Mesendoderm (in vitro differentiated cells): ENCODE measurements around the gene PRXL2A.

Experiments used
- DNase-seq: peaks from one replicate; pipeline ENCODE4 v3.0.0; 2013
- H2AK5ac ChIP-seq: 2 replicates; pipeline ENCODE4 v1.6.1; 2013; ENCODE audit warnings: low read length, inconsistent platforms
- H2BK120ac ChIP-seq: 2 replicates; pipeline ENCODE4 v1.6.1; 2013; ENCODE audit warnings: low read depth, mild to moderate bottlenecking, low read length, moderate library complexity, mixed read lengths
- H2BK15ac ChIP-seq: replicated peaks from 2 replicates; pipeline ENCODE4 v1.6.1; 2013; ENCODE audit warnings: low read depth, mild to moderate bottlenecking, moderate library complexity
- H2BK5ac ChIP-seq: 2 replicates; pipeline ENCODE4 v1.6.1; 2013; ENCODE audit warnings: low read length, inconsistent platforms
- H3K18ac ChIP-seq: 2 replicates; pipeline ENCODE4 v1.6.1; 2013; ENCODE audit warnings: mild to moderate bottlenecking, low read length, mixed read lengths
- H3K23ac ChIP-seq: one replicate; pipeline ENCODE4 v1.6.1; 2013; ENCODE audit warnings: low read length
- H3K27ac ChIP-seq: 2 replicates; pipeline ENCODE4 v1.5.1; 2013; ENCODE audit warnings: low read depth, mild to moderate bottlenecking, inconsistent platforms, low read length, moderate library complexity
- H3K27me3 ChIP-seq: 2 replicates; pipeline ENCODE4 v1.6.1; 2013; ENCODE audit warnings: low read length, control low read depth, mild to moderate bottlenecking, inconsistent platforms; ENCODE audit not compliant: insufficient read depth, poor library complexity
- H3K36me3 ChIP-seq: 2 replicates; pipeline ENCODE4 v1.6.1; 2013; ENCODE audit warnings: low read length, inconsistent platforms; ENCODE audit not compliant: control insufficient read depth, insufficient read depth
- H3K4ac ChIP-seq: one replicate; pipeline ENCODE4 v1.6.1; 2013; ENCODE audit warnings: low read depth, mild to moderate bottlenecking, low read length, moderate library complexity
- H3K4me1 ChIP-seq: 2 replicates; pipeline ENCODE4 v1.6.1; 2013; ENCODE audit warnings: low read depth, low read length, inconsistent platforms; ENCODE audit not compliant: control insufficient read depth
- H3K4me2 ChIP-seq: 2 replicates; pipeline ENCODE4 v1.6.1; 2013; ENCODE audit warnings: low read length
- H3K4me3 ChIP-seq: 2 replicates; pipeline ENCODE4 v1.5.1; 2013; ENCODE audit warnings: mild to moderate bottlenecking, low read length
- H3K56ac ChIP-seq: one replicate; pipeline ENCODE4 v1.6.1; 2013; ENCODE audit warnings: low read length
- H3K79me1 ChIP-seq: 2 replicates; pipeline ENCODE4 v1.6.1; 2013; ENCODE audit warnings: low read length, inconsistent platforms
- H3K79me2 ChIP-seq: 2 replicates; pipeline ENCODE4 v1.6.1; 2013; ENCODE audit warnings: mild to moderate bottlenecking, low read length; ENCODE audit not compliant: control insufficient read depth, insufficient read depth
- H3K9ac ChIP-seq: 2 replicates; pipeline ENCODE4 v1.6.1; 2013; ENCODE audit warnings: low read length, inconsistent platforms
- H4K5ac ChIP-seq: one replicate; pipeline ENCODE4 v1.6.1; 2013; ENCODE audit warnings: low read length
- H4K8ac ChIP-seq: one replicate; pipeline ENCODE4 v1.6.1; 2013; ENCODE audit warnings: low read depth, mild to moderate bottlenecking, control low read depth, low read length, moderate library complexity
- WGBS: extraction: QIAGEN DNeasy Blood & Tissue Kit; methylation state at CpG from one replicate; pipeline ENCODE4 v1.1.7; 2013; ENCODE audit warnings: low lambda C conversion rate, missing lambda C conversion rate; ENCODE audit not compliant: insufficient coverage; ENCODE audit errors: extremely low coverage; 5-methylcytosine and 5-hydroxymethylcytosine counted together

Gene PRXL2A

DNA sequence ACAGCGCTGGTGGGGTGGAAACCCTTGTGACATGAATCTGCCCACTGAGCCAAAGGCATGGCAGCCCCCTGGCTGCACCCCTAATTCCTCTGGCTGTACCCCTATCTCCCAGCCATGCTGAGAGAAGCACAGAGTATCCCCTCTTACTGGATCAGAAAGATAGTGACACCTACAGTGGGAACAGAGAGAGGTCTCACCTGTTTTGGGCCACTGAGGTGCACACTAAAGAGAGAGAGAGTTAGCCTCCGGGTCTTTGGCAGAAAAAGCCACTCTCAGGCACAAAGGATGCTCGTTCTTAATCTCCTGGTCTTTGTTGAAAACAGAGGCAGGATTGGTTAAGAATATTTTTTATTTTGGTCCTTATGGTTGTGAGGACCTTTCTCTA is 57.1 kb downstream of the PRXL2A start:
- no peaks in the 10 kb centered on the region for H3K36me3 ChIP-seq
- no peak overlapping the region for H3K23ac ChIP-seq
- H3K79me2 ChIP-seq = peaks cover 77% of the 10 kb centered on the region
- H3K56ac ChIP-seq = peak overlapping the region; percentile 63
- no peak overlapping the region for H3K4me2 ChIP-seq
- no peak overlapping the region for H2BK120ac ChIP-seq
- no peaks in the 10 kb centered on the region for H3K27me3 ChIP-seq
- H3K27ac ChIP-seq = peak overlapping the region; percentile 62
- H3K9ac ChIP-seq = peak overlapping the region; percentile 55
- no peak overlapping the region for H3K4ac ChIP-seq
- no CpG with 5 or more reads among the region's 3 CpGs for WGBS
- DNase-seq = no peak
- H3K4me1 ChIP-seq = peaks cover 36% of the 10 kb centered on the region
- peaks cover 44% of the 10 kb centered on the region for H3K79me1 ChIP-seq
- peak overlapping the region; percentile 80 for H2AK5ac ChIP-seq
- H2BK15ac ChIP-seq = no peak overlapping the region
- H2BK5ac ChIP-seq = peak overlapping the region; percentile 2
- H3K18ac ChIP-seq = peak overlapping the region; percentile 31
- H4K5ac ChIP-seq = no peak overlapping the region
- H4K8ac ChIP-seq = no peak overlapping the region
- no peak overlapping the region for H3K4me3 ChIP-seq

DNA sequence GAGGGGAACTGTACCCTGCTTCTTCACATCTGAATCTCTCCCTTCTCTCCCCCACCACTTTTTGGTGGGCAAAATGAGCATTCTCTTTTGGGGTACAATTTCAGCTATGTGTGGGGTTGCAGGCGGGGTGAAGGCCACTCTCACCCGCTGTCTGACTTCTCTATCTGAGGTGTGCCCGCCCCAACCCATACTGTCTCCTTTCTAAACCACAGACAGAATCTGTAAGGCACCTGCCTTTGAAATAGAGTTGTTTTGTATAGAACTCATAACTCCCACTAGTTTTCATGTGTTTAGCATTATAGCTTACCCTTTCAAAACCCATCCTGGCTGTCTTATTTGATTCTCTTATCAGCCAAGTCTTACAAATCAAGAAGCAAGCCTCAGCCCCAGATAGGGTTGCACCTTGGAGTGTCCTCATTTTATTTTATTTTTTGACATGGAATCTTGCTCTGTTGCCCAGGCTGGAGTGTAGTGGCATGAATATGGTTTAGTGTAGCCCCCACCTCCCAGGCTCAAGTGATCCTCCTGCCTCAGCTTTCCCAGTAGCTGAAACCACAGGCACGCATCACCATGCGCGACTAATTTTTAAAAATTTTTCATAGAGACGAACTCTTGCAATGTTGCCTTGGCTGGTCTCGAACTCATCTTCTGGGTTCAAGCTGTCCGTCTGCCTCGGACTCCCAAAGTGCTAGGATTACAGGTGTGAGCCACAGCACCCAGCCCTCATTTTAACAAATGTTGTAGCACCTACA is 57.7 kb downstream of the PRXL2A start:
- no peak overlapping the region for H3K4ac ChIP-seq
- H4K5ac ChIP-seq = no peak overlapping the region
- H2AK5ac ChIP-seq = no peak overlapping the region
- peaks cover 77% of the 10 kb centered on the region for H3K79me2 ChIP-seq
- WGBS = no CpG with 5 or more reads among the region's 10 CpGs
- H4K8ac ChIP-seq = no peak overlapping the region
- H3K4me2 ChIP-seq = no peak overlapping the region
- DNase-seq = no peak
- H3K4me3 ChIP-seq = no peak overlapping the region
- H3K9ac ChIP-seq = peak overlapping the region; percentile 55
- H2BK5ac ChIP-seq = no peak overlapping the region
- no peaks in the 10 kb centered on the region for H3K27me3 ChIP-seq
- H2BK120ac ChIP-seq = no peak overlapping the region
- H3K27ac ChIP-seq = no peak overlapping the region
- no peak overlapping the region for H3K23ac ChIP-seq
- H3K4me1 ChIP-seq = peaks cover 32% of the 10 kb centered on the region
- H3K56ac ChIP-seq = peak overlapping the region; percentile 20
- no peak overlapping the region for H3K18ac ChIP-seq
- no peak overlapping the region for H2BK15ac ChIP-seq
- peaks cover 45% of the 10 kb centered on the region for H3K79me1 ChIP-seq
- peaks cover 3% of the 10 kb centered on the region for H3K36me3 ChIP-seq

DNA sequence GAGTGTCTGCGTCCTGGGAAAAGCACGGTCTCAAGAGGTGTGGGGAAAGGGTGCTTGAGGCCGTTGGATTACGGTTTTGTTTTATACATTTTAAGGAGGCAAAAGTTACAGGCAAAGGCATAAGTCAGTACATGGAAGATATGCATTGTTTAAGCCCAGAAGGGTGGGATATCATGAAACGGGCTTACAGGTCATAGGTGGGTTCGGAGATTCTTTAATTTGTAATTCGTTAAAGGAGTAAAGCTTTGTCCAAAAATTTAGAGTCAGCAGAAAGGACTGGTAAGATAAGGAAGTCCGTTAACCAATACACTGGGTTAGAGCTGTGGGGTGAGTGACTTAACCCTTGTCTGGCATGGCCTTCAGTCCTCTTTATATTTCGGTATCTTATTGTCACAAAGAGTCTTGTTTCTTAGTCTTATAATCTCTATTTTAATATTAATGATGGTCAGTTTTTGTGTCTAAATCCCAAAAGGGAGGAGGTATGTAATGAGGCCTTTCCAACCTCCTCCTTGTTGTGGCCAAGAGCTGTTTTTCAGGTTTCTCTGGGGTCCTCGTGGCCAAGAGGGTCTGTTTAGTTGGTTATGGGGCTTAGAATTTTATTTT is 58.5 kb downstream of the PRXL2A start:
- H2BK15ac ChIP-seq = no peak overlapping the region
- no peak overlapping the region for H2BK120ac ChIP-seq
- peaks cover 46% of the 10 kb centered on the region for H3K79me1 ChIP-seq
- H4K5ac ChIP-seq = no peak overlapping the region
- no peaks in the 10 kb centered on the region for H3K27me3 ChIP-seq
- no peak overlapping the region for H3K27ac ChIP-seq
- no peak overlapping the region for H3K4me3 ChIP-seq
- no peak overlapping the region for H3K23ac ChIP-seq
- H3K56ac ChIP-seq = peak overlapping the region; percentile 47
- H4K8ac ChIP-seq = no peak overlapping the region
- H3K4ac ChIP-seq = no peak overlapping the region
- no peak overlapping the region for H2AK5ac ChIP-seq
- H3K36me3 ChIP-seq = peaks cover 3% of the 10 kb centered on the region
- no peak overlapping the region for H2BK5ac ChIP-seq
- WGBS = no CpG with 5 or more reads among the region's 10 CpGs
- H3K18ac ChIP-seq = no peak overlapping the region
- peaks cover 26% of the 10 kb centered on the region for H3K4me1 ChIP-seq
- no peak for DNase-seq
- H3K4me2 ChIP-seq = no peak overlapping the region
- peaks cover 76% of the 10 kb centered on the region for H3K79me2 ChIP-seq
- no peak overlapping the region for H3K9ac ChIP-seq

DNA sequence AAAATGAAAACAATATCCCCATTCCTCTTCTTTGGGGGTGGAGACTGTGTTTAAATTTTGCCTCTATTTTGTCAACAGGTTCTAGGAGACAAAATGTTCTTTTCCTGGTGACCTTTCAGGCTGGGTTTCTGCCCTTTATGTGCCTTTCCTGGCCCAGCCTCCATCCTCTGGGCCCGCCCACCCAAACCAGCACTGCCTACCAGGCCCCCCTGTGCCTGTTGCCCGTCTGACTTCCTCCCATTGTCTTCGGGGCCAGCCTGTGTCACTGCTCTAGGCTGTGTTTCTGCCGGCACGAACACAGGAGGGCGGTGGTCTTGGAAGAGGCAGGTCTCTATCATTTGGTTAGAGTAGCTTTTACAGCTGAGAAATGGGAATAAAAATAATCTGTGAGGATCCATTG is 59.7 kb downstream of the PRXL2A start:
- Histone ChIP-seq H3K79me2 (peaks cover 72% of the 10 kb centered on the region), H2BK15ac (no peak overlapping the region), H3K18ac (no peak overlapping the region), H3K36me3 (peaks cover 3% of the 10 kb centered on the region), H4K5ac (no peak overlapping the region), H3K9ac (peak overlapping the region; percentile 20), H3K23ac (no peak overlapping the region), H3K4me1 (peaks cover 23% of the 10 kb centered on the region), H3K79me1 (peaks cover 50% of the 10 kb centered on the region), H3K4me2 (no peak overlapping the region), H2AK5ac (no peak overlapping the region), H2BK5ac (no peak overlapping the region), H2BK120ac (no peak overlapping the region), H3K56ac (peak overlapping the region; percentile 38), H3K27ac (no peak overlapping the region), H3K27me3 (no peaks in the 10 kb centered on the region), H3K4me3 (no peak overlapping the region), H4K8ac (no peak overlapping the region), H3K4ac (no peak overlapping the region)
- DNase-seq = peak; percentile 94
- WGBS = no CpG with 5 or more reads among the region's 6 CpGs

DNA sequence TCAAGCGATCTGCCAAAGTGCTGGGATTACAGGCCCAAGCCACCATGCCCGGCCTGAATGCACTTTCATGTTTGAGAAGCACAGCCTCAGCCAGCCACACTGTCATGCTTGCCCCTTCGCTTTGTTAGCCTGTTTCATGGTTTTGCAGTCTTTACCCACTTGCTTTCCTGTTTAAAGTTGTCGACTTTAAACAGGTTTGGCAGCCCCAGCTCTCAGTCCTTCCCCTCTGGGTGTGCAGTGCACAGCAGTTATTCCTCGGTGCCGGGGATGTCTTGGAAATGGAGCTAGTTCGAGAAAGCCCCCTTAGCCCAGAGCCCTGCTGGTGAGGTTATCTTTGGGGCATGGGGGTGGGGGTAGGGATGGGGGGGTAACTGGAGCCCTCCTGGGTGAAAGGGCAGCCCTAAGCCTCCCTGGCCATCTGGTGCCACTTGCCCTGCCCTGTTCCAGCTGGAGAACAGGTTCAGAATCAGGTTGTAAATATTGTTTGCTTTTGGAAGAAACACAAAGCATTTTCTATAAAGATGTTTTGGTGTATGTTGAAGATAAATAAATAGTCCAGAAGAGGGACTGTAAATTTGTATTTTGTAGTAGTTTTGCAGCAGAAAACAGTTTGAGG is 60.6 kb downstream of the PRXL2A start:
- Histone ChIP-seq H2BK120ac (no peak overlapping the region), H3K56ac (no peak overlapping the region), H3K18ac (no peak overlapping the region), H4K5ac (no peak overlapping the region), H3K9ac (no peak overlapping the region), H4K8ac (no peak overlapping the region), H2AK5ac (no peak overlapping the region), H2BK15ac (no peak overlapping the region), H3K4me3 (no peak overlapping the region), H3K4ac (no peak overlapping the region), H3K23ac (no peak overlapping the region), H3K79me1 (peaks cover 50% of the 10 kb centered on the region), H2BK5ac (no peak overlapping the region), H3K36me3 (peaks cover 3% of the 10 kb centered on the region), H3K4me1 (peaks cover 18% of the 10 kb centered on the region), H3K27ac (no peak overlapping the region), H3K4me2 (no peak overlapping the region), H3K27me3 (no peaks in the 10 kb centered on the region), H3K79me2 (peaks cover 70% of the 10 kb centered on the region)
- no peak for DNase-seq
- WGBS = no CpG with 5 or more reads among the region's 7 CpGs
